Medulla oblongata (tissue), 1 donor: ENCODE measurements around the gene PDPR.
"Not testable (repeated sequence)": the region's sequence is repeated elsewhere in the genome, so short reads cannot be mapped to it uniquely, and the experiment has no call there.

Source experiments
- DNase-seq: peaks from one replicate; pipeline ENCODE4 v3.0.0-alpha.2; 2015; ENCODE audit errors: extremely low spot score

The PDPR gene

GRCh38 chr16:70162041-70162451 is 47.9 kb downstream of the PDPR start:
- peak; percentile 10 for DNase-seq

DNA sequence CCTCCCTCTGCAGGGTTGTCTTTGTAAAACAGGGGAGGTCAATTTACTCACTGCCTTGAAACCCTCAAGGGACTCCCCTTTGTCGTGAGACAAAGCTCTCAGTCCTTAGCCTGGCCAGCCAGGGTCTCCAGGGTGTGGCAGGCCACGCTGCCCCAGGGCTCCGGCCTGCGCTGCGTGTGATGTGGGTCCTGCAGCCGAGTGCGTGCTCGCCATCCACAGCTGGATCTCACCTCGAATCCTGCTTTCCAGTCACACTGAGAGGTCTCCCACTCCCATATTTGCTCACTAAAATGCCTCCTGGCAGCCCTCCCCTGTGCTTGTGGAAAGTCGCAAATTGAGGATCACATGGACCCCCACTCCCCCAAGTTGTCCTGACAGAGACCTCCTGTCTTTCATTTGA is 49.5 kb downstream of the PDPR start:
- DNase-seq, result no peak

GRCh38 chr16:70166688-70167087 is 52.6 kb downstream of the PDPR start:
- DNase-seq, result not testable (repeated sequence)

- not testable (repeated sequence) for DNase-seq
Observed at GRCh38 chr16:70173212-70173837, 59.2 kb downstream of the PDPR start, which contains the start of gene CLEC18C. TSS of gene CLEC18C (plus strand) at chr16:70173787. CDS start at chr16:70174279, 492 bp downstream.

DNA sequence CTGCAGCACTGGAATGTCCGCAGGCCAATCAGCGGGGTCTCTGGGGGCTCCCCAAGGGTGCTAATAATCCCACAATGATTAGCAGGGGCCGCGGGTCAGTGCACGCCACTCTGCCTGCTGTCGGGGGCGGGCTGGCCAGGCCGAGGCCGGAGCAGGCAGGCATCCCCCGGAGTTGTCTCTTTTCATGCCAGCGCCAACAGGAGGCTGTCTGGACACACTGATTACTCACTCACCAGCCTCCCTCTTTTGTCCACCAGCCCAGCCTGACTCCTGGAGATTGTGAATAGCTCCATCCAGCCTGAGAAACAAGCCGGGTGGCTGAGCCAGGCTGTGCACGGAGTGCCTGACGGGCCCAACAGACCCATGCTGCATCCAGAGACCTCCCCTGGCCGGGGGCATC is 59.8 kb downstream of the PDPR start:
- DNase-seq, result not testable (repeated sequence)

DNA sequence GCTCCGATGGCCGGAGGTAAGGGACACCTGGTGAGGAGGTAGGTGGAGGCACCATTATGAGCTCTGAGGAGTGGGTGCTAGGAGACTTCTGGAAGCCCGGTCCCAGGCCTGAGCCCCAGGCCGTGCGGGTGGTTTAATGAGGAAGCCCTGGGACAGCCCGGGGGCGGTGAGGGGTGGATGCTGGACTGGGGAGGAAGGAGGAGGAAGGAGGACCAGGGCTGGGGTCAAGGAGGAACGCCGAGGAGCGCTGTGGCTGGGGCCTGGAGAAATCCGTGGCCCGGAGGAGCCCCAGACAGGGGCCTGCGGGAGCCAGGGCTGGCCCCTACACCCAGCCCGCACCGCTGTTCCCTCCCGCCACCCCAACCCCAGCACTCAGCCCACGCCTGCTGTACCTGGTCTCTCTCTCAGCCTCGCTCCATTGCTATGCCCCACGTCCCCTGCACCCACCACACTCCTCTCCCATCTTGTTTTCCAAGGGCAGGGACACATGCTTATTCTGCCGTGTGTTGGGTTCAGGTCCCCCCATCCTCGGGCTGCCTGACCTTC is 60.3 kb downstream of the PDPR start:
- DNase-seq, result not testable (repeated sequence)

GRCh38 chr16:70187858-70188607 is 73.9 kb downstream of the PDPR start:
- DNase-seq, result not testable (repeated sequence)

GRCh38 chr16:70188608-70188915 is 74.4 kb downstream of the PDPR start:
- DNase-seq, result not testable (repeated sequence)

- not testable (repeated sequence) for DNase-seq
Observed at GRCh38 chr16:70190574-70190973, 76.4 kb downstream of the PDPR start.

- DNase-seq, result not testable (repeated sequence)
Observed at GRCh38 chr16:70196683-70197300, 82.7 kb downstream of the PDPR start.

GRCh38 chr16:70197611-70198010 is 83.5 kb downstream of the PDPR start:
- not testable (repeated sequence) for DNase-seq

GRCh38 chr16:70198230-70198629 is 84.1 kb downstream of the PDPR start:
- not testable (repeated sequence) for DNase-seq

DNA sequence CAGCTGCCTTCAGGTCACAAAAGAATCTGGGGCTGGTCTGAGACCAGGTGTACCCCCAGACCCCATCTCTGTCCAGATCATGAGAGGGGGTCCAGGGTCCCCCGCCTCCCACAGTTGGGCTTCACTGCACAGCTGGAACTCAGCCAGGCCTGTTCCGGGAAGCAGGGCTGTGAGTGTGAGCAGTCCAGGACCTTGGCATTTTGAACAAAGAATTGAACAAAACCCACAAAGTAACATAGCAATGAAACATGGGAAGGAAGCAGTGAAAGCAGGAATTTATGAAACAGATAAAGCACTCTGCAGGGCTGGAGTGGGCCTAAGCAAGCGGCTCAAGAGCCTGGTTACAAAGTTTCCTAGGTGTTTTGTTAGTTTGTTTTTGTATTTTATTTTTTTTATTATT is 84.5 kb downstream of the PDPR start:
- not testable (repeated sequence) for DNase-seq

- not testable (repeated sequence) for DNase-seq
Observed at GRCh38 chr16:70199170-70199569, 85.0 kb downstream of the PDPR start.

DNA sequence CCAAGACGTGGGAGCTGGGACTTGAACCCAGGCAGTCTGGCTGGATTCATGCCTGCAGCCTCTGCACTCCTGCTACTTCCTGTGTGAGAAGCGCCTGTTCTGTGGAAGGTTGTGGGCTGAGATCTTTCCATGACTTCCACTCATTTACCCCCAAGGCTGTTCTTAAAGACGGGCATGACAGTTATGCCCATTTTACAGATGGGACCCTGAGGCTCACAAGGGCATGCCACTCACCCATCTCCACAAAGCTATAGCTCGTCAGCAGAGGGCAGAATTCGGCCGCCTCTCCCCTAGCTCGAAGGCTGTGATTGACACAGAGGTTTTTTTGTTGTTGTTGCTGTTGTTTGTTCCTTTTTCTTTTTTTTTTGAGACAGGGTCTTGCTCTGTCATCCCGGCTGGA is 85.9 kb downstream of the PDPR start:
- not testable (repeated sequence) for DNase-seq

GRCh38 chr16:70203508-70203907 is 89.4 kb downstream of the PDPR start:
- not testable (repeated sequence) for DNase-seq

DNA sequence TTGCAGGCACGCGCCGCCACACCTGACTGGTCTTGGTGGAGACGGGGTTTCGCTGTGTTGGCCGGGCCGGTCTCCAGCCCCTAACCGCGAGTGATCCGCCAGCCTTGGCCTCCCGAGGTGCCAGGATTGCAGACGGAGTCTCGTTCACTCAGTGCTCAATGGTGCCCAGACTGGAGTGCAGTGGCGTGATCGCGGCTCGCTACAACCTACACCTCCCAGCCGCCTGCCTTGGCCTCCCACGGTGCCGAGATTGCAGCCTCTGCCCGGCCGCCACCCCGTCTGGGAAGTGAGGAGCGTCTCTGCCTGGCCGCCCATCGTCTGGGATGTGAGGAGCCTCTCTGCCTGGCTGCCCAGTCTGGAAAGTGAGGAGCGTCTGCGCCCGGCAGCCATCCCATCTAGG is 89.9 kb downstream of the PDPR start:
- not testable (repeated sequence) for DNase-seq

DNA sequence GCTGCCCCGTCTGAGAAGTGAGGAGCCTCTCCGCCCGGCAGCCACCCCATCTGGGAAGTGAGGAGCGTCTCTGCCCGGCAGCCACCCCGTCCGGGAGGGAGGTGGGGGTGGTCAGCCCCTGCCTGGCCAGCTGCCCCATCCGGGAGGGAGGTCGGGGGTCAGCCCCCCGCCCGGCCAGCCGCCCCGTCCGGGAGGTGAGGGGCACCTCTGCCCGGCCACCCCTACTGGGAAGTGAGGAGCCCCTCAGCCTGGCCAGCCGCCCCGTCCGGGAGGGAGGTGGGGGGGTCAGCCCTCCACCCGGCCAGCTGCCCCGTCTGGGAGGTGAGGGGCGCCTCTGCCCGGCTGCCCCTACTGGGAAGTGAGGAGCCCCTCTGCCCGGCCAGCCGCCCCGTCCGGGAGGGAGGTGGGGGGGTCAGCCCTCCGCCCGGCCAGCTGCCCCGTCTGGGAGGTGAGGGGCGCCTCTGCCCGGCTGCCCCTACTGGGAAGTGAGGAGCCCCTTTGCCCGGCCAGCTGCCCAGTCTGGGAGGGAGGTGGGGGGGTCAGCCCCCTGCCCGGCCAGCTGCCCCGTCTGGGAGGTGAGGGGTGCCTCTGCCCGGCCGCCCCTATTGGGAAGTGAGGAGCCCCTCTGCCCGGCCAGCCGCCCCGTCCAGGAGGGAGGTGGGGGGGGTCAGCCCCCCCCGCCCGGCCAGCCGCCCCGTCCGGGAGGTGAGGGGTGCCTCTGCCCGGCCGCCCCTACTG is 90.7 kb downstream of the PDPR start:
- not testable (repeated sequence) for DNase-seq

DNA sequence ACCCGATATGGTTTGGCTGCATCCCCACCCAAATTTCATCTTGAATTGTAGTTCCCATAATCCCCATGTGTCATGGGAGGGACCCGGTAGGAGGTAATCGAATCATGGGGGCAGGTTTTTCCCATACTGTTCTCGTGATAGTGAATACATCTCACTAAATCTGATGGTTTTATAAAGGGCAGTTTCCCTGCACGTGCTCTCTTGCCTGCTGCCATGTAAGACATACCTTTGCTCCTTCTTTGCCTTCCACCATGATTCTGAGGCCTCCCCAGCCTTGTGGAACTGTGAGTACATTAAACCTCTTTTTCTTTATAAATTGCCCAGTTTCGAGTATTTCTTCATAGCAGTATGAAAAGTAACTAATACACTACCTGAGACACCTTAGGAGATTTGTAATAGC is 92.2 kb downstream of the PDPR start:
- not testable (repeated sequence) for DNase-seq
